GM21737 (cell line): ENCODE data around the gene MCF2L2.

ENCODE experiments used
- ATAC-seq: cut with Tn5 transposase; IDR thresholded peaks from one replicate; pipeline ENCODE4 v1.9.1; 2021; ENCODE audit warnings: mild to moderate bottlenecking, moderate library complexity; ENCODE audit not compliant: unreplicated experiment

The MCF2L2 gene

GRCh38 chr3:183270344-183270743 lies 158.1 kb downstream of the MCF2L2 start:
- no peak for ATAC-seq

DNA sequence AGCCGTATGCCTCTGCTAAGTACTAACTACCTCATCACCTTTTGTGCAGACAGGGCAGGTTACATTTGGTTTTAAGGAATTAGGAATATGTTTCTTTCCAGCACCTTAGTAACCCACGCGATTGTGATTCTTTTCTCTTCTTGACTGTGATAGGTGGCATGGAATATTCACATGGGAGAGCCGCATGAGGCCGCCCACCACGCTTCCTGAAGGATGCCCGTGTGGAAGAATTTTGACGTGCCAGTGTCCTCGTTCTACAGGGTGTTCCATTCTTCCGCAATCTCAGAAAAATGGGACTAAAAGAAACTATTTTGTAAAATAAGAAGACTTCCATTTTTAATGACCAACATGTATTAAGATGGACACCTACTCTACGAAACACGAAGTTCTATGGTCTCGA lies 159.1 kb downstream of the MCF2L2 start:
- no peak for ATAC-seq

GRCh38 chr3:183268366-183268765 lies 160.1 kb downstream of the MCF2L2 start:
- ATAC-seq: no peak

- no peak for ATAC-seq
Measured at GRCh38 chr3:183267140-183267539, 161.3 kb downstream of the MCF2L2 start.

DNA sequence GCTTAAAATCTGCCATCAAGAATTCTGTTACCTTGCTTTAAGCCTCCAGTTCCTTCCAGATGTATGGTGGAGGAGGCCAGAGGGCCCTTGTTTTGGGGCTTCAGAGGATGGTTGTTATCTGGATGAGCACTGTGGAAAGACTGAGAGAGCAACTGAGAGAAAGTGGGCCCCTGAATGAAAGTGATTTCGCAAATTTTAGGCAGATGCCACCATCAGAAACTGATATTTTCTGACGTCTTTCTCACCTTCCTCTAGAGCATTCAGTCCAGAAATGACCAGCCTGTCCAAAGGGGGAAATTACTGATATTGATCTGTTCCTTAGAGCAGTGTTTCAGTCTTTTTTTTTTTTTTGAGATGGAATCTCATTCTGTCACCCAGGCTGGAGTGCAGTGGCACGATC lies 162.0 kb downstream of the MCF2L2 start:
- ATAC-seq: no peak

DNA sequence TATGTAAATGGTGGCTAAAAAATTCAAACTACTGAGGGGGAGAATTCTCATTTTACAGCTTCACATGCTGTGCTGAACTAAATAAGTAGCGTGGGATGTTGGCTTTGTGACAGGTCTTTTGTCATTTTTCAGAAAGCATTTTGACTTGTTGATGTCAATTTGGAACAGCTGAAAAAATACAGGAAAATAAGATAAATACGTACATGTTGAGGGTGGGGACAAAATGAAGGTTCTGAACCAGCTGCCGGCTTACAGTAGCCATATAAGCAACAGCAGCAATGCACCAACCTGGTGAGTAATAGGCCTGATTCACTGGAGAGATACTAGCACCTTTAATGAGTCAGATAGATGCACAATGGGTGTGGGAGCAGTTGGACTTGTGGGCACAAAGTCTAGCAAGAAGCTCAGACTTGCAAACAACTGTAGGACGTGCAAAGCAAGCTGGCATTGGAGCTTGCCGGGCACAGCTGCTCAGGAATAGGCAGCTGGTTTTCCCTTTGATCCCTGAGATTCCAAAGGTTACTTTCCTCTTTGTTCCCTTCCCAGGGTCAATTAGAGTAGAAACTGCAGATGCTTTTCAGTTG lies 162.5 kb downstream of the MCF2L2 start:
- ATAC-seq: no peak

- no peak for ATAC-seq
Measured at GRCh38 chr3:183265157-183265642, 163.2 kb downstream of the MCF2L2 start.

DNA sequence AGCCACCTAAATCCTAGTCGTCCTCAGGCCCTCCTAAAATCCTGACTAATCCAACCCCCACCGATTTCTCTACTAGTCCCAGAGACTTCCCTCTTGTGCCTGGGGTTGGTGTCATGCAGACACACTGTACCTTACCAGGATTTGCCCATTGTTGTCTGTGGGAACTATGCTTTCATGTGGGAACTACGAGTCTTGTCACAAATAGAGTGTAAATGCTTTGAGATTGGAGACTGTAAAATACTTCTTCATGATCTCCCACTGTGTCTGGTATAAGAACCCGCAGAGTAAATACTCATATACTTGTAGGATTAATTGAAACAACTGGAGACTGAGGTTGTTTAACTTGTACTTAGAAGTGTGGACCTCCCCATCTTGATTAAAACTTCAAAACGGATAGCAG lies 164.2 kb downstream of the MCF2L2 start:
- ATAC-seq: no peak

DNA sequence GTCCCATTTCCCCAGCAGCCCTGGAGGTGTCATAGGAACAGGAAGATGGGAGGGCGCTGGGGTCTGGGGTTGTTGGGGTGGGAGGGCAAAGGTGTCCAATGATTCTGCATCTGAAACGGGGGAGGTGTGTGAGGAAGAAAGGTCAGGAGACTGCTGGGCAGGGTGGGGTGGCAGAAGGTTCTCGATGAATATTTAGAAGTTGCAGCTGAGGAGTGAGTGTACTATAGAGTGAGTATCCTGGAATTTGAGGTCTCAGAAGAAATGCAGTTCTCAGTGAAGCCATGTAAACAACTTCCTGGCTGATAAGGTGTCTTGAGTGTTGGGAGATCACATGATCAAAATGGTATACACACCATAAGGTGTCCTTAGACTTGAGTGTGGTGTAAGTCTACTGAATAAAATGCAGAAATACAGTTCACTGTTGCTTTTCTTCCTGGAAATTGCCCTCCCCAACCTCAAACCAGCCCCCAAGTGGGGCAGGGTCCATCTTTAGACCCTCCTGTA lies 165.5 kb downstream of the MCF2L2 start:
- ATAC-seq: no peak

- no peak for ATAC-seq
Measured at GRCh38 chr3:183261151-183261724, 167.2 kb downstream of the MCF2L2 start.

DNA sequence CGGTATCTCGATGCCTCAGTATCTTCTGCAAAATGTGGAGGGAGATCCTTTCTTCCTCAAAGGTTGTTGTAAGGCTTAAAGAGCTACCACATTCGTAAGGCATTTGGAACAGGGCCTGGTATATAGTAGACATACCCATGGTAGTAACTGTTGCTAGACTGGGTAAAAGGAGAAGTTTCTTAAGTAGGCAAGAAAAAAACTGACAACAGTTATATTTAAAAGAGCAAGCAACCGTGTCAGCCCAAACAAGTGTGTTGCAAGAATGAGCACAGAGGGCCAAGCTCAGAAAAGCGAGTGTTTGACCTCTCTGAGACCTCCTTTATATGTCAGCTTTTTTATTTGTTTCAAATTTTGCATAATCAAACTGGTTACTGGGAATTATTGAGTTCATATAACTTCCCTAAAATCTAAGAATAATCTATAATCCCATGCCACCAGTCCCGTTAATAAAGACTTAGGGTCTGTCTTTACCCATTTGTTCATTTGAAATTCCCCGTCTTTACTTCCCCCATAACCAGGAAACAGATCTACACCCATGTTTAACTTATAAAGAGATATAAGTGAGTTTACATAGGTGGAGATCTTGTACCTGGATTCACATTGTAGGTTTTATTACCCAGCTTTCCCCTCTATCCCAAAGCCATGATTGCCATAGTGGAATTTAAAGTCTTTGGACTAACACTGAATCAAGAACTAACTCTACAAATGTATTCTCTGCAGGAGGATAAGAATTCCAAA lies 168.1 kb downstream of the MCF2L2 start:
- ATAC-seq: no peak

DNA sequence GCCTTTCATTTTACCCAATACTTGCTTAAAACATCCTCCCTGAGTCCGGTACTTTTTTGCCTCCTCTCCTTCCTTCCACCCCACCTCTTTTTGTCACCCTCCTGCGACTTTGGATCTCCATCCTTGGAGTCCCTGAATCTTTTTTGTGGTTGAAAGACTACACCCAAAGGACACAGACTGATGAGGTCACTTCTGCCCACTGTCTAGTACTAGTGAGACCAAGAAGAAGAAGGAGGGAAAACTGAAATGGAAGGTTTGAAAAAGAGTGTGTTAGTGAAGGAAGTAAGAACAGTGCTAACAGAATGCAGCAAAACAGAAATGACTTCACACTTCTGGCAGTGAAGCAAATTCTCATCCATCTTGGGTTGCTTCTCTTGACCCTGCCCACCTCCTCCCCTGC lies 168.8 kb downstream of the MCF2L2 start:
- ATAC-seq: no peak

GRCh38 chr3:183259087-183259486 lies 169.3 kb downstream of the MCF2L2 start:
- ATAC-seq: no peak

DNA sequence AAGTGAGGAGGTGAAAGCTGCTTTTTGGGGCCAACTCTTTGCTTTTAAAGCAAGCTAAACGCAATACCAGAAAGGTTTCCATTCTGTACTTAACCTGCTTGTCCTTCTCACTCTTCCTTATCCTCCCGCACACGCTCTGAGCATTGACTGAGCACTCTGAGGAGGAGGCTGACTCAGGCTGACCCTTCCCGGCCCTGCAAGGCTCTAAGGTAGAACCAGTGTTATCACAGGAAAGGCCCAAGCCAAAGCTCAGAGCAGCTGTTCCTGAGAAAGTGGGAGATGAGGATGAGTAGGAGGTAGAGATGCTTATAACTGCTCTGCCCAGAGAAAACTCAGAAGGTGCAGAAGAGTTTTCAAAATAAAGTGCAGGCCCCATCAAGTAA lies 173.1 kb downstream of the MCF2L2 start:
- no peak for ATAC-seq

GRCh38 chr3:183254487-183255347 lies 173.7 kb downstream of the MCF2L2 start:
- no peak for ATAC-seq

DNA sequence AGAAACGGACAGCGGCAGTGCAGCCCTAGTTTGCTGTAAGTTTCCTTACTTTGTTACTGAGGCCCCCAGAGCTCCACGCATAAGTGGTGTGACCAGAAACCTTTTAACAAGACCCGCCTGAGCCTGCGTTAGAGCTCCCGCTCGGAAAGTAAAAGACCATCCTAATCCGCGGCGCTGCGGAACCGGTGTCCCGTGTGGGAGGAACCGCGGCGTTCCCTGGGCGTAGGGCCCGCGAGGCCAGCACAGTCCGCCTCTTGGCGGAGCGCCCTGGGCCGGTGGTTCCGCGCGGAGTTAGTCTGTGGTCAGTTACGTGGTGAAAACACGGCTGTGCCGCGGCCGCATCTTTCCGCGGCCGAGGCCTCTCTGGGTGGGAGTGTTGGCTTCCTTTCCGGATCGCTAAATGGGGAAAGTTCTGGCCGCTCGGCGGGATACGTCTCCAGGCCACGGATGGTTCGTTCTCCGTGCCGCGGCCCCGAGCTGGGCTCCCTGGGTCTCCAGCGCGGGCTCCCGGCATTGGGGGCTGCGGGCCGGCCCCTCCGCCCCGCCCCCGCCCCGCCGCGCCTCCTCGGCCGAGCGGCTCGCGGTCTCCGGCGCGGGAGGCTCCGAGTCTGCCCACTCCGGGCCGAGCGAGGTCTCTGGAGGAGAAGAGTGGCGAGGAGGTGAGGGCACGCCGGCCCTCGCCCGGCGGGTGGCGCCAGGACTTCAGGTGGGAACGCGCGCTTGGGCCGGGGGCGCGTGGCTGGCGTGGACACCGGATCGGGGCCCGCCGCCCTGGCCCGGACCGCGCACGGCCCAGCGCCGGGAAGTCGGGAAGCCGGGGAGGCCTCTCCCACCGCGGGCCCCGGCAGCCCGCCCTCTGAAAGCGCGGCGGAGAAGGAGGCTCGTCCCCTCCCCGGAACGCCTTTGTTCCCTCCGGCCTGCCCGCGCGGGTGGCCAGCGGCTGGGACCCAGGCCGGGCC lies 174.6 kb downstream of the MCF2L2 start:
- no peak for ATAC-seq

DNA sequence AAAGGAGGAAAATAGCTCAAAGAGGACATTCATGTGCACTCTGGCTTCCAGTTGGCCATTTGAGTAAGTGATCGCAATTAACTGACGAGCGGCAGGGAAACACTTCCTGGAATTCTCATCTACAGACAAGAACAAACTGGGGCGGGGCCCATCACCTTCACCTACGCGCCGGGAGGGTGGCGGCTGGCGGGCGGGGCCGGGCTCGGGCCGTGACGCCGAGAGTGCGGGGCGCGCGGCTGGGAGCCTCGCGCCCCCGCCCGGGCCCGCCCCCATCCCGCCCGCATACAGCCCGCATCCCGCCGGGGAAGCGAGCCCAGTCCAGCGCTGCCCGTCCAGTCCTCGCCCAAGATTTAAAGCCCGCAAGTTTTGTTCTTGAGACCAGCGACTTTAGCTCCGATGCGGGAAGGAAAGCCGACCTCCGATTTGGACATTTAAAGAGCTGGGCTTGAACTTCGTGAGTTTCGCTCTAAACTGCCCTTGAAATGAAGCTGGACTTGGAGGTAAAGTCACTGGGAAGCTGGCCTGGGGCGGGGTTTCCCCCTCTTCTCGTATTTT lies 175.4 kb downstream of the MCF2L2 start, which contains the start of gene B3GNT5:
TSS of gene B3GNT5 (plus strand) at position 281 of the 555 bp plus-strand sequence. CDS start 16,546 bp downstream, outside the sequence.
- ATAC-seq: no peak

GRCh38 chr3:183252118-183252782 lies 176.2 kb downstream of the MCF2L2 start:
- no peak for ATAC-seq
